ENCODE results near the gene AUTS2. TPM values are rescaled to one million over a fixed set of nuclear protein-coding genes. Genes with fewer than 3 reads are reported as not detected.

Gene AUTS2
- polyA plus RNA-seq, 1 donor (not counting 4 experiments of a cell fraction or from before 2014, with no cell fraction given) = 4.7 TPM

GRCh38 chr7:70035519-70035918 lies 437.2 kb downstream of the AUTS2 start:
- Histone ChIP-seq H3K9ac (ENCODE audit: control insufficient read depth, extremely low read depth, insufficient read depth, low read length) (no peak overlapping the region), H3K27me3 (ENCODE audit: control insufficient read depth, extremely low read depth, insufficient read depth, low read length) (no peaks in the 10 kb centered on the region)

GRCh38 chr7:70035955-70036354 lies 437.7 kb downstream of the AUTS2 start:
- Histone ChIP-seq H3K27me3 (ENCODE audit: control insufficient read depth, extremely low read depth, insufficient read depth, low read length) (no peaks in the 10 kb centered on the region), H3K9ac (ENCODE audit: control insufficient read depth, extremely low read depth, insufficient read depth, low read length) (no peak overlapping the region), H3K4me1 (ENCODE audit: control insufficient read depth, extremely low read depth, insufficient read depth, low read length) (no peaks in the 10 kb centered on the region), H4K20me1 (ENCODE audit: control insufficient read depth, extremely low read depth, insufficient read depth, low read length) (no peaks in the 10 kb centered on the region), H3K4me3 (ENCODE audit: control insufficient read depth in 2 of 3, extremely low read depth in 1 of 3, insufficient read depth in 2 of 3, low read depth in 1 of 3, low read length in 3 of 3) (no peak overlapping the region), H3K9me1 (ENCODE audit: control insufficient read depth, extremely low read depth, insufficient read depth, low read length) (no peaks in the 10 kb centered on the region), H3K36me3 (ENCODE audit: control insufficient read depth in 2 of 2, extremely low read depth in 1 of 2, insufficient read depth in 2 of 2, low read length in 2 of 2) (no peaks in the 10 kb centered on the region), H3K27ac (ENCODE audit: control insufficient read depth, insufficient read depth, low read length) (no peak overlapping the region), H3K9me3 (ENCODE audit: control insufficient read depth, low read depth, low read length) (no peaks in the 10 kb centered on the region), H2AFZ (ENCODE audit: control insufficient read depth, low read length) (no peak overlapping the region), H3K79me2 (ENCODE audit: control insufficient read depth, insufficient read depth, low read length) (no peaks in the 10 kb centered on the region), H3K4me2 (ENCODE audit: control insufficient read depth, extremely low read depth, insufficient read depth, low read depth, low read length) (no peak overlapping the region)
- no peak for FAIRE-seq
- dilution Hi-C loops (cut with MboI; ENCODE audit: extremely low pct_ligation_motif_present, low sequenced_read_pairs) = no loop called here
- no peak for DNase-seq (ENCODE audit: low read depth, low spot score)
- TF ChIP-seq CTCF (optimal IDR thresholded peaks at IDR 0.05 in 1 of 3, IDR thresholded peaks at IDR 0.05 in 1 of 3, conservative IDR thresholded peaks at IDR 0.05 in 1 of 3; ENCODE audit: extremely low read depth in 1 of 3, insufficient read depth in 2 of 3, low read length in 3 of 3) (no peak), EZH2 (IDR thresholded peaks at IDR 0.05; ENCODE audit: low read length) (no peak)

More at GRCh38 chr7:70035519-70035918, 437.2 kb downstream of the AUTS2 start:
- H3K4me1 ChIP-seq (ENCODE audit: control insufficient read depth, extremely low read depth, insufficient read depth, low read length) = no peaks in the 10 kb centered on the region
- H3K4me3 ChIP-seq (ENCODE audit: control insufficient read depth in 2 of 3, extremely low read depth in 1 of 3, insufficient read depth in 2 of 3, low read depth in 1 of 3, low read length in 3 of 3) = no peak overlapping the region
- H2AFZ ChIP-seq (ENCODE audit: control insufficient read depth, low read length) = no peak overlapping the region
- DNase-seq (ENCODE audit: low read depth, low spot score) = no peak
- dilution Hi-C loops (cut with MboI; ENCODE audit: extremely low pct_ligation_motif_present, low sequenced_read_pairs) = no loop called here
- no peaks in the 10 kb centered on the region for H3K79me2 ChIP-seq (ENCODE audit: control insufficient read depth, insufficient read depth, low read length)
- no peaks in the 10 kb centered on the region for H3K9me1 ChIP-seq (ENCODE audit: control insufficient read depth, extremely low read depth, insufficient read depth, low read length)
- no peaks in the 10 kb centered on the region for H4K20me1 ChIP-seq (ENCODE audit: control insufficient read depth, extremely low read depth, insufficient read depth, low read length)
- no peaks in the 10 kb centered on the region for H3K36me3 ChIP-seq (ENCODE audit: control insufficient read depth in 2 of 2, extremely low read depth in 1 of 2, insufficient read depth in 2 of 2, low read length in 2 of 2)
- H3K27ac ChIP-seq (ENCODE audit: control insufficient read depth, insufficient read depth, low read length) = no peak overlapping the region
- H3K9me3 ChIP-seq (ENCODE audit: control insufficient read depth, low read depth, low read length) = no peaks in the 10 kb centered on the region
- H3K4me2 ChIP-seq (ENCODE audit: control insufficient read depth, extremely low read depth, insufficient read depth, low read depth, low read length) = no peak overlapping the region
- TF ChIP-seq CTCF (optimal IDR thresholded peaks at IDR 0.05 in 1 of 3, IDR thresholded peaks at IDR 0.05 in 1 of 3, conservative IDR thresholded peaks at IDR 0.05 in 1 of 3; ENCODE audit: extremely low read depth in 1 of 3, insufficient read depth in 2 of 3, low read length in 3 of 3) (no peak), EZH2 (IDR thresholded peaks at IDR 0.05; ENCODE audit: low read length) (no peak)
- FAIRE-seq = no peak
